ENCODE data around the gene POFUT1. TPM values are rescaled to one million over a fixed set of nuclear protein-coding genes. Genes with fewer than 3 reads are reported as not detected.
"Not testable (repeated sequence)": the region's sequence is repeated elsewhere in the genome, so short reads cannot be mapped to it uniquely, and the experiment has no call there.

Gene POFUT1
- total RNA-seq, 3 donors from 2014 or later (not counting 1 experiment from before 2014, with no cell fraction given) = 9.7 to 14.5 (median 13.2) TPM

DNA sequence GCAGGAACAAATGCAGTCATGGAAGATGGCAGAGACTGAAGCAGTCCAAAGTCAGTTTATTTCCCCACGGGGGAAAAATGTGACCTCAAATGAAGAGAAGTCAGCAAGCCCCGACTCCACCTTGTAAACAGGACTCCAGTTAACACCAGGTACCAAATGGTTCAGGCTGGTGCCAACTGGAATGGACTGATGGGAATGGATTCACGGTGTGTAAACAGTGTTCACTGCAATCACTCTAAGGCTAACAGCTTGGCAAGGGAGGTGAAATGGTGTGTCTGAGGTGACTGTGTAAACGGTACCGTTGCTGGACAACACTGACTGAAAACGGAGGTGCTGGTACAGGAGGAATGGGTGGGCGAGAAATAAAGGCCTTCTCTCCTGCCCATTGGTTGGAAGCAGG, 12.1 kb upstream of the POFUT1 start:
- H3K27ac Mint-ChIP-seq = no peak overlapping the region
- no peak overlapping the region for H3K4me3 ChIP-seq (ENCODE audit: low read length)
- intact Hi-C loops (cut with micrococcal nuclease) = no loop called here
- H3K27me3 ChIP-seq (ENCODE audit: control insufficient read depth, insufficient read depth, low read length) = no peaks in the 10 kb centered on the region
- H3K27me3 Mint-ChIP-seq (ENCODE audit: low read depth in 2 of 2) = no peaks in the 10 kb centered on the region
- DNase-seq (no peak), ATAC-seq (no peak)
- H3K9me3 ChIP-seq (ENCODE audit: control insufficient read depth, insufficient read depth, low read length) = no peaks in the 10 kb centered on the region
- peaks cover 8% of the 10 kb centered on the region for H3K36me3 Mint-ChIP-seq
- no peak overlapping the region for H3K27ac ChIP-seq (ENCODE audit: low read length)
- no peaks in the 10 kb centered on the region for H3K9me3 Mint-ChIP-seq
- H3K4me1 ChIP-seq (ENCODE audit: control insufficient read depth, insufficient read depth, low read length) = peaks cover under 1% of the 10 kb centered on the region
- H3K4me1 Mint-ChIP-seq = peaks cover 3 to 26% of the 10 kb centered on the region in 2 donors
- 93% methylated on average over 7 of the region's 7 CpGs for WGBS (ENCODE audit: insufficient coverage)
- H3K36me3 ChIP-seq (ENCODE audit: control insufficient read depth, insufficient read depth, low read length) = peaks cover 37% of the 10 kb centered on the region
- no peak overlapping the region for H3K4me3 Mint-ChIP-seq
- TF ChIP-seq, protein P1, sequence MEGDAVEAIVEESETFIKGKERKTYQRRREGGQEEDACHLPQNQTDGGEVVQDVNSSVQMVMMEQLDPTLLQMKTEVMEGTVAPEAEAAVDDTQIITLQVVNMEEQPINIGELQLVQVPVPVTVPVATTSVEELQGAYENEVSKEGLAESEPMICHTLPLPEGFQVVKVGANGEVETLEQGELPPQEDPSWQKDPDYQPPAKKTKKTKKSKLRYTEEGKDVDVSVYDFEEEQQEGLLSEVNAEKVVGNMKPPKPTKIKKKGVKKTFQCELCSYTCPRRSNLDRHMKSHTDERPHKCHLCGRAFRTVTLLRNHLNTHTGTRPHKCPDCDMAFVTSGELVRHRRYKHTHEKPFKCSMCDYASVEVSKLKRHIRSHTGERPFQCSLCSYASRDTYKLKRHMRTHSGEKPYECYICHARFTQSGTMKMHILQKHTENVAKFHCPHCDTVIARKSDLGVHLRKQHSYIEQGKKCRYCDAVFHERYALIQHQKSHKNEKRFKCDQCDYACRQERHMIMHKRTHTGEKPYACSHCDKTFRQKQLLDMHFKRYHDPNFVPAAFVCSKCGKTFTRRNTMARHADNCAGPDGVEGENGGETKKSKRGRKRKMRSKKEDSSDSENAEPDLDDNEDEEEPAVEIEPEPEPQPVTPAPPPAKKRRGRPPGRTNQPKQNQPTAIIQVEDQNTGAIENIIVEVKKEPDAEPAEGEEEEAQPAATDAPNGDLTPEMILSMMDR (IDR thresholded peaks at IDR 0.05) = no peak

DNA sequence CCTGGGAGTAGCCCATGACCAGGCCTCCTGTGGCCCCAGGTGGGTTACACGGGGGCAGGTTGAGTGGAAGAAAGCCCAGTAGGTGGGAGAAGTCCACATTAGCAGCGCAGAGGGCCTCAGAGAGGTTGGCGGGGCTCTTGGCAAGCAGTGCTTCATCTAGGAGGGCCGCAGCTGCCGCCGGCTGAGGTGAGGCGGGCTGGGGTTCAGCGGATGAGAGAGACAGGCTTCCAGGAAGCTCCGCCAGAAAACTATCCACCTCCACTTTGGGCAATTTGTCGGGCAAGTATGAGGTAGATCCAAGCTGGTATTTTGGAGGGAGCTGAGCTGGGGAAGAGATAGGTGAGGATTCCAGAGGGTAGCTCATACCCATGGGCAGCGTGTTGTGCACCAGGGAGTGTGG, 11.1 kb upstream of the POFUT1 start:
- DNase-seq; H3K36me3 Mint-ChIP-seq; H3K27ac ChIP-seq (ENCODE audit: low read length); H3K27me3 Mint-ChIP-seq (ENCODE audit: low read depth in 2 of 2); ATAC-seq; H3K27me3 ChIP-seq (ENCODE audit: control insufficient read depth, insufficient read depth, low read length); H3K4me3 ChIP-seq (ENCODE audit: low read length); H3K4me3 Mint-ChIP-seq; intact Hi-C loops (cut with micrococcal nuclease); H3K9me3 ChIP-seq (ENCODE audit: control insufficient read depth, insufficient read depth, low read length); H3K27ac Mint-ChIP-seq; H3K9me3 Mint-ChIP-seq; H3K4me1 ChIP-seq (ENCODE audit: control insufficient read depth, insufficient read depth, low read length): not testable (repeated sequence)
- peaks cover 0 to 23% of the 10 kb centered on the region in 2 donors for H3K4me1 Mint-ChIP-seq
- peaks cover 47% of the 10 kb centered on the region for H3K36me3 ChIP-seq (ENCODE audit: control insufficient read depth, insufficient read depth, low read length)
- WGBS (ENCODE audit: insufficient coverage) = 99% methylated on average over 4 of the region's 11 CpGs

DNA sequence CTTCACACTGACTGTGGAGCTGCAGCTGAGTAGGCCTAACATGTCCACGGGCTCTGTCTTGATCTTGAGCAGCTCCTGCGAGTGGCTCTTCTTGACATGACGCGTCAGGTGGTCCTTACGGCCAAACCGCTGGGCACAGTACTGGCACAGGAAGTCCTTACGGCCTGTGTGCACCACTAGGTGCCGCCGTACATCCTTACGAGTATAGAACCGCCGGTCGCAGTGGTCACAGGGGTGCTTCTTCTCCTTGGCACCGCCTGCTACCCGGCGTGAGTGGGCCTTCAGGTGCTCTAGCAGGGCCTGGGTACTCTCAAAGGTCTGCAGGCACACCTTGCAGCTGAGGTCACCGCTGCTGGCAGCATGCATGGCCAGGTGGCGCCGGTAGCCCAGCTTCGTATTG, 10.5 kb upstream of the POFUT1 start:
- DNase-seq; H3K27ac ChIP-seq (ENCODE audit: low read length); H3K27ac Mint-ChIP-seq; H3K4me1 ChIP-seq (ENCODE audit: control insufficient read depth, insufficient read depth, low read length); H3K36me3 Mint-ChIP-seq; H3K4me3 ChIP-seq (ENCODE audit: low read length); intact Hi-C loops (cut with micrococcal nuclease); H3K27me3 ChIP-seq (ENCODE audit: control insufficient read depth, insufficient read depth, low read length); H3K9me3 ChIP-seq (ENCODE audit: control insufficient read depth, insufficient read depth, low read length); H3K27me3 Mint-ChIP-seq (ENCODE audit: low read depth in 2 of 2); H3K4me3 Mint-ChIP-seq; ATAC-seq; H3K9me3 Mint-ChIP-seq: not testable (repeated sequence)
- H3K36me3 ChIP-seq (ENCODE audit: control insufficient read depth, insufficient read depth, low read length) = peaks cover 49% of the 10 kb centered on the region
- peaks cover 0 to 26% of the 10 kb centered on the region in 2 donors for H3K4me1 Mint-ChIP-seq
- 95% methylated on average over 20 of the region's 20 CpGs for whole genome bisulfite sequencing (ENCODE audit: insufficient coverage)

DNA sequence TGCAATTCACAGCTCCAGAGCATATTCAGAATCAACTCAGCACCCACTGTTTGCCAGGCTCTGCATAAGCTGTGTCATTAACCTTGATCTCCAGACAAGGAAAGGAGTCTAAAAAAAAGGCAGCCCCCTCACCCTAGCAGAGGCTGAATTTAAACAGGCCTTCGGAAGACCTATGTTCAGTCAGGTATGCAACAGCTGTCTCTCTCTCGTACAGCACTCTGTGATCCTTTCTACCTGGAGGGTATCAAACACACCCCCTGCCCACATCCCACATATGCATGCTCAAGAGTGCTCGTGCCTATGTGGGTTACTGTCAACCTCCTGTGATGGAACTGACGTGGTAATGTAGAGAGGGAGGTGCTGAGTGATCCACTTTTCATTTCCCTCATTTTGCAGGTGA, 8.7 kb upstream of the POFUT1 start:
- Mint-ChIP-seq H3K36me3 (peaks cover 8% of the 10 kb centered on the region), H3K9me3 (no peaks in the 10 kb centered on the region), H3K4me1 (peaks cover 15 to 38% of the 10 kb centered on the region in 2 donors), H3K27ac (no peak overlapping the region), H3K27me3 (ENCODE audit: low read depth in 2 of 2) (no peaks in the 10 kb centered on the region), H3K4me3 (no peak overlapping the region)
- Histone ChIP-seq H3K9me3 (ENCODE audit: control insufficient read depth, insufficient read depth, low read length) (no peaks in the 10 kb centered on the region), H3K4me3 (ENCODE audit: low read length) (no peak overlapping the region), H3K27me3 (ENCODE audit: control insufficient read depth, insufficient read depth, low read length) (no peaks in the 10 kb centered on the region), H3K27ac (ENCODE audit: low read length) (no peak overlapping the region), H3K4me1 (ENCODE audit: control insufficient read depth, insufficient read depth, low read length) (peaks cover under 1% of the 10 kb centered on the region), H3K36me3 (ENCODE audit: control insufficient read depth, insufficient read depth, low read length) (peaks cover 49% of the 10 kb centered on the region)
- 90% methylated on average over 2 of the region's 4 CpGs for WGBS (ENCODE audit: insufficient coverage)
- ATAC-seq (no peak), DNase-seq (no peak)
- TF ChIP-seq, protein P1 (IDR thresholded peaks at IDR 0.05) = no peak
- intact Hi-C loops (cut with micrococcal nuclease) = no loop called here
